GM12874 (cell line): ENCODE data around the gene HIPK3.

Experiments
- TF ChIP-seq, protein P1 (sequence below): IDR thresholded peaks from 2 replicates; pipeline ENCODE4 v1.5.1; 2011; ENCODE audit warnings: low read depth, mild to moderate bottlenecking, control low read depth, low read length, moderate library complexity; ENCODE audit not compliant: insufficient read depth

Gene HIPK3

DNA sequence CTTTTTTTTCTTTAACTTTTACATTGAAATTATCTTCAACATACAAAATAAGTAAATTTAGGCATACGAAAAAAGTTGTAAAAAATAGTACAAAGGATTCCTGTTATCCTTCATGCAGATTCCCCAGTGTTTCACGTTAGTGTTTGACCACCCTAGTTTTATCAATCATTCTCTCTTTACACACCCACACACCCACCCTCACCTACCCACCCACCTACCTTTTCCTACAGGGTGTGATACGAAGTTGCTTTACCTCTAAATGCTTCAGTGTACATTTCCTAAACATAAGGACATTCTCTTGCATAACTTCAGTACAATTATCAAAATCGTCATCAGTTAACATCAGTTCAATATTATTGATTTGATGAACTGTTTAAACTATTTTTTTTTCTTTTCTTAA, 37.0 kb downstream of the HIPK3 start:
- TF ChIP-seq, protein P1, sequence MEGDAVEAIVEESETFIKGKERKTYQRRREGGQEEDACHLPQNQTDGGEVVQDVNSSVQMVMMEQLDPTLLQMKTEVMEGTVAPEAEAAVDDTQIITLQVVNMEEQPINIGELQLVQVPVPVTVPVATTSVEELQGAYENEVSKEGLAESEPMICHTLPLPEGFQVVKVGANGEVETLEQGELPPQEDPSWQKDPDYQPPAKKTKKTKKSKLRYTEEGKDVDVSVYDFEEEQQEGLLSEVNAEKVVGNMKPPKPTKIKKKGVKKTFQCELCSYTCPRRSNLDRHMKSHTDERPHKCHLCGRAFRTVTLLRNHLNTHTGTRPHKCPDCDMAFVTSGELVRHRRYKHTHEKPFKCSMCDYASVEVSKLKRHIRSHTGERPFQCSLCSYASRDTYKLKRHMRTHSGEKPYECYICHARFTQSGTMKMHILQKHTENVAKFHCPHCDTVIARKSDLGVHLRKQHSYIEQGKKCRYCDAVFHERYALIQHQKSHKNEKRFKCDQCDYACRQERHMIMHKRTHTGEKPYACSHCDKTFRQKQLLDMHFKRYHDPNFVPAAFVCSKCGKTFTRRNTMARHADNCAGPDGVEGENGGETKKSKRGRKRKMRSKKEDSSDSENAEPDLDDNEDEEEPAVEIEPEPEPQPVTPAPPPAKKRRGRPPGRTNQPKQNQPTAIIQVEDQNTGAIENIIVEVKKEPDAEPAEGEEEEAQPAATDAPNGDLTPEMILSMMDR, result no peak

DNA sequence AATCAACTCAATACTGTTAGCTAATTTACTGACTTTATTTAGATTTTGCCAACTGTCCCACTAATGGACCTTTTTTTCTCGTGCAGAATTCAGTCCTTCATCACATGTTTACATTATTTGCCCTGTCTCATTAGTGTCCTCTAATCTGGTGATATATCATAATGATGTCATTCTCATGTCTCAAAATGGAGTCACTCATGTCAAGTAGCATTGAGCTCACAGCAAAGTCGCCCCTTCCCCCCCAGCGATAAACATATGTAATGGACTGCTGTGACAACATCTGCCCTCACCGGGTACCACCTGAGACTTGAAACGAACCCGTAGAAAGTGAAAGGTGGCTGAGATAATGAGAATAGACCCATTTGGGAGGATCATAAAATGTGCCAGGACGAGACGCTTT, 37.6 kb downstream of the HIPK3 start:
- TF ChIP-seq, protein P1, result no peak

GRCh38 chr11:33296695-33297094, 39.5 kb downstream of the HIPK3 start:
- TF ChIP-seq, protein P1, result no peak

GRCh38 chr11:33303541-33303940, 46.4 kb downstream of the HIPK3 start:
- TF ChIP-seq, protein P1, result no peak

GRCh38 chr11:33307984-33308383, 50.8 kb downstream of the HIPK3 start:
- TF ChIP-seq, protein P1, result no peak

GRCh38 chr11:33309118-33309517, 51.9 kb downstream of the HIPK3 start:
- TF ChIP-seq, protein P1, result no peak

GRCh38 chr11:33310720-33311500, 53.7 kb downstream of the HIPK3 start:
- TF ChIP-seq, protein P1, result no peak
